MM.1S (cell line): ENCODE measurements around the gene BIRC3.

Experiments used
- DNase-seq: peaks from one replicate; pipeline ENCODE4 v3.0.0-alpha.2; 2015
- H2AFZ ChIP-seq: fragments of 300-600 bp; sonication (generic); 2 replicates; pipeline ENCODE4 v1.6.0; 2016; ENCODE audit warnings: antibody characterized with exemption, low read length
- H3F3A ChIP-seq: fragments of 300-600 bp; sonication (generic); 2 replicates; pipeline ENCODE4 v1.6.1; 2016; ENCODE audit warnings: mild to moderate bottlenecking, antibody characterized with exemption, low read length, moderate library complexity, mixed read lengths; ENCODE audit not compliant: insufficient read depth
- H3K27ac ChIP-seq: fragments of 300-600 bp; sonication (generic); 2 replicates; pipeline ENCODE4 v1.5.1; 2016; ENCODE audit warnings: mild to moderate bottlenecking, low read length
- H3K27me3 ChIP-seq: fragments of 300-600 bp; sonication (generic); replicated peaks from 2 replicates; pipeline ENCODE4 v1.6.0; 2016; ENCODE audit warnings: low read length; ENCODE audit not compliant: insufficient read depth
- H3K36me3 ChIP-seq: fragments of 300-600 bp; sonication (generic); replicated peaks from 2 replicates; pipeline ENCODE4 v1.6.1; 2016; ENCODE audit warnings: mild to moderate bottlenecking, low read length, mixed read lengths; ENCODE audit not compliant: insufficient read depth
- H3K4me1 ChIP-seq: fragments of 300-600 bp; sonication (generic); 2 replicates; pipeline ENCODE4 v1.6.1; 2016; ENCODE audit warnings: low read length, mixed read lengths
- H3K4me2 ChIP-seq: fragments of 300-600 bp; sonication (generic); 2 replicates; pipeline ENCODE4 v1.6.0; 2016; ENCODE audit warnings: low read depth, low read length
- H3K4me3 ChIP-seq: fragments of 300-600 bp; sonication (generic); 2 replicates; pipeline ENCODE4 v1.5.1; 2016; ENCODE audit warnings: low read length, mixed read lengths
- H3K79me2 ChIP-seq: fragments of 300-600 bp; sonication (generic); 2 replicates; pipeline ENCODE4 v1.6.1; 2016; ENCODE audit warnings: mixed run types, low read length, mixed read lengths
- H3K9ac ChIP-seq: fragments of 300-600 bp; sonication (generic); 2 replicates; pipeline ENCODE4 v1.6.1; 2016; ENCODE audit warnings: low read length, mixed read lengths
- H3K9me2 ChIP-seq: fragments of 300-600 bp; sonication (generic); replicated peaks from 2 replicates; pipeline ENCODE4 v1.6.1; 2016; ENCODE audit warnings: mild to moderate bottlenecking, low read length, mixed read lengths; ENCODE audit not compliant: insufficient read depth
- H3K9me3 ChIP-seq: fragments of 300-600 bp; sonication (generic); replicated peaks from 2 replicates; pipeline ENCODE4 v1.6.1; 2016; ENCODE audit warnings: mild to moderate bottlenecking, low read length, mixed read lengths; ENCODE audit not compliant: insufficient read depth
- H4K20me1 ChIP-seq: fragments of 300-600 bp; sonication (generic); 2 replicates; pipeline ENCODE4 v1.6.1; 2016; ENCODE audit warnings: mild to moderate bottlenecking, low read length, moderate library complexity, mixed read lengths; ENCODE audit not compliant: insufficient read depth
- EZH2 ChIP-seq: fragments of 300-600 bp; sonication (generic); optimal IDR thresholded peaks from 2 replicates; pipeline ENCODE3; 2017; ENCODE audit warnings: low read depth, mild to moderate bottlenecking, antibody characterized with exemption, low read length, mixed read lengths
- EZH2phosphoT487 ChIP-seq: fragments of 300-600 bp; sonication (generic); IDR thresholded peaks from 2 replicates; pipeline ENCODE4 v1.6.1; 2018; ENCODE audit warnings: antibody characterized with exemption, low read length
- TF ChIP-seq, protein P1 (sequence below): fragments of 300-600 bp; sonication (generic); IDR thresholded peaks from 2 replicates; pipeline ENCODE4 v1.5.1; 2016; ENCODE audit warnings: antibody characterized with exemption, low read length, mixed read lengths

The BIRC3 gene

DNA sequence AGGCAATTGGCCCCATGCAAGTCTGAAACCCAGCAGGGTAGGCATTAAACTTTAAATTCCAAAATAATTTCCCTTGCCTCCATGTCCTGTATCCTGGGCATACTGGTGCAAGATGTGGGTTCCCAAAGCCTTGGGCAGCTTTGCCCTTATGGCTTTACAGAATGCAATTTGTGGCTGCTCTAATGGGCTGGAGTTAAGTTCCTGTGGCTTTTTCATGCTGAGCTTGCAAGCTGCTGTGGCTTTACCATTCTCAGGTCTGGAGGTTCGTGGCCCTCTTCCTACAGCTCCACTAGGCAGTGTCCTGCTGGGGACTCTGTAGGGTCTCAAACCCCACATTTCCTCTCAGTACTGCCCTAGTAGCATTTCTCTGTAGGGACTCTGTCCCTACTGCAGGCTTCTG is 15.0 kb upstream of the BIRC3 start:
- Histone ChIP-seq H3F3A (0 out of 2 replicates have a peak, but pooled peaks cover 3% of the 10 kb centered on the region), H3K9ac (no peak overlapping the region), H3K36me3 (no peaks in the 10 kb centered on the region), H3K4me2 (peak overlapping the region; percentile 20; the same call in 1 of the 2 replicates), H2AFZ (no peak overlapping the region), H3K4me3 (no peak overlapping the region), H3K4me1 (peaks cover 27% of the 10 kb centered on the region), H3K79me2 (no peaks in the 10 kb centered on the region), H3K27ac (no peak overlapping the region), H3K9me2 (no peaks in the 10 kb centered on the region), H3K9me3 (no peaks in the 10 kb centered on the region), H4K20me1 (no peaks in the 10 kb centered on the region), H3K27me3 (no peaks in the 10 kb centered on the region)
- TF ChIP-seq, protein P1, sequence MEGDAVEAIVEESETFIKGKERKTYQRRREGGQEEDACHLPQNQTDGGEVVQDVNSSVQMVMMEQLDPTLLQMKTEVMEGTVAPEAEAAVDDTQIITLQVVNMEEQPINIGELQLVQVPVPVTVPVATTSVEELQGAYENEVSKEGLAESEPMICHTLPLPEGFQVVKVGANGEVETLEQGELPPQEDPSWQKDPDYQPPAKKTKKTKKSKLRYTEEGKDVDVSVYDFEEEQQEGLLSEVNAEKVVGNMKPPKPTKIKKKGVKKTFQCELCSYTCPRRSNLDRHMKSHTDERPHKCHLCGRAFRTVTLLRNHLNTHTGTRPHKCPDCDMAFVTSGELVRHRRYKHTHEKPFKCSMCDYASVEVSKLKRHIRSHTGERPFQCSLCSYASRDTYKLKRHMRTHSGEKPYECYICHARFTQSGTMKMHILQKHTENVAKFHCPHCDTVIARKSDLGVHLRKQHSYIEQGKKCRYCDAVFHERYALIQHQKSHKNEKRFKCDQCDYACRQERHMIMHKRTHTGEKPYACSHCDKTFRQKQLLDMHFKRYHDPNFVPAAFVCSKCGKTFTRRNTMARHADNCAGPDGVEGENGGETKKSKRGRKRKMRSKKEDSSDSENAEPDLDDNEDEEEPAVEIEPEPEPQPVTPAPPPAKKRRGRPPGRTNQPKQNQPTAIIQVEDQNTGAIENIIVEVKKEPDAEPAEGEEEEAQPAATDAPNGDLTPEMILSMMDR = no peak
- no peak for TF ChIP-seq EZH2
- TF ChIP-seq EZH2phosphoT487 = no peak
- DNase-seq = peak; percentile 72

DNA sequence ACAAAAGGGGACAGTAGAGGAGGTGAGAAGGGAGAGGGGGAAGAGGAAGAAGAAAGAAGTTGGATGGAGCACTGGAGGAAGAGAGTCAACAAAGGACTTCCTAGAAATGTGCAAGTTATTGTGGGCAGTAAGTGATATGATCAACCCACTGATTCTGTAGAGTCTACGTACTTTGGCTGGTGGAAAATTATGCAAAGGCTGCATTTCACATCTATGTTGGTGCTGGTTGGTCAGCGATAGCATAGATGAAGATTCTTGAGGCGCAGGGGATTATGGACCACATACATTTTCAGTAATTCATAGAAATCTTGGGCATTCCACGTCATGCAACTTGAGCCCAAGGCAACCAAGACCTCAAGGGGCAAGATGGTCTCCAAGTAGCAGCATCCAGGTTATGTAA is 12.6 kb upstream of the BIRC3 start:
- Histone ChIP-seq H4K20me1 (no peaks in the 10 kb centered on the region), H3K9me3 (no peaks in the 10 kb centered on the region), H3F3A (0 out of 2 replicates have a peak, but pooled peaks cover 3% of the 10 kb centered on the region), H3K9ac (no peak overlapping the region), H3K4me3 (no peak overlapping the region), H2AFZ (no peak overlapping the region), H3K27me3 (no peaks in the 10 kb centered on the region), H3K9me2 (no peaks in the 10 kb centered on the region), H3K36me3 (no peaks in the 10 kb centered on the region), H3K79me2 (no peaks in the 10 kb centered on the region), H3K27ac (no peak overlapping the region), H3K4me1 (peaks cover 28% of the 10 kb centered on the region), H3K4me2 (no peak overlapping the region)
- DNase-seq = no peak
- TF ChIP-seq, protein P1 = no peak
- TF ChIP-seq EZH2 = no peak
- no peak for TF ChIP-seq EZH2phosphoT487

DNA sequence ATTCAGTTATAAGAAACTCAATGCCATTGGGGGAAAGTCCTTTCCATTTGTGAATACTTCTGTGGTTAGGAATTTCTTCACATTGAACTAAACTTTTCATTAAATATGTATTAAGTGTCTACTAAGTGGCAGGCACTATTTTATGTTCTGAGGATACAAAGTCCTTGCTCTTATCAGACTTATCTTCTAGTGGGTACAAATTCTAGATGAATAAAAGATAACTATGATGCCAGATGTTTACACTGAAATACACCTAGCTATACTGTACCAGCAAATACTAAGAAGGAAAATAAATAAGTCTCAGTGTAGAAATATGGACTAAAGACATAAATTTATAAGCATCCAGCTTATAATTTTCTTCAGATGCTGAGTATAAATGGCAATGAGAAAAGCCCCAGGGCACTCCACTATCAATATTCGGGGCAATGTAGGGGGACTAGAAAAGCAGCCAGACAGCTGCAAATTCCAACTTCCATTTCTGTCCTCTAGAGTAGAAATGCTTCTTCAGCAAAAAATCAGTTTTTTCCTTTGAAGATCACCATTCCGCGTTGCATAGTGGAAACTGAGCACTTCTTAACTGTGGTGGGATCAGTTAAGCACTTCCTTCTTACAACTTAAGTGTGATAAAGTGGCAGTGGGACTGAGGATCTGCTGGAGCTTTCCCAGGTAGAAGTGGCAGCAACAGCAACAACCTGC is 11.8 kb upstream of the BIRC3 start:
- Histone ChIP-seq H3K36me3 (no peaks in the 10 kb centered on the region), H2AFZ (no peak overlapping the region), H3K9me3 (no peaks in the 10 kb centered on the region), H3K27me3 (no peaks in the 10 kb centered on the region), H3K9me2 (no peaks in the 10 kb centered on the region), H3K27ac (no peak overlapping the region), H4K20me1 (no peaks in the 10 kb centered on the region), H3K4me3 (no peak overlapping the region), H3K4me1 (peaks cover 28% of the 10 kb centered on the region), H3K9ac (no peak overlapping the region), H3K4me2 (no peak overlapping the region), H3K79me2 (no peaks in the 10 kb centered on the region), H3F3A (0 out of 2 replicates have a peak, but pooled peaks cover 3% of the 10 kb centered on the region)
- DNase-seq = no peak
- TF ChIP-seq EZH2phosphoT487 = no peak
- TF ChIP-seq, protein P1 = no peak
- no peak for TF ChIP-seq EZH2
